NCI-H2171 (cell line): ENCODE data around the gene DAO.

Experiments
- DNase-seq: peaks from one replicate; lab custom pipeline; 2025; lab: John Stamatoyannopoulos, UW

DAO gene

GRCh38 chr12:108918960-108919642 lies 39.2 kb downstream of the DAO start:
- DNase-seq = no peak

GRCh38 chr12:108921946-108922345 lies 42.1 kb downstream of the DAO start:
- no peak for DNase-seq

GRCh38 chr12:108922918-108923317 lies 43.0 kb downstream of the DAO start:
- no peak for DNase-seq

- DNase-seq = no peak
These were observed 48.8 kb downstream of the DAO start for GRCh38 chr12:108928695-108929094.

- no peak for DNase-seq
These were observed 50.3 kb downstream of the DAO start for GRCh38 chr12:108930155-108930554.

- no peak for DNase-seq
These were observed 50.9 kb downstream of the DAO start for GRCh38 chr12:108930756-108931155.

GRCh38 chr12:108933949-108934348 lies 54.1 kb downstream of the DAO start:
- no peak for DNase-seq

GRCh38 chr12:108935159-108935763 lies 55.4 kb downstream of the DAO start:
- DNase-seq = no peak

- no peak for DNase-seq
These were observed 58.5 kb downstream of the DAO start for GRCh38 chr12:108938247-108938924.

- DNase-seq = no peak
These were observed 59.7 kb downstream of the DAO start for GRCh38 chr12:108939594-108939993.

- DNase-seq = no peak
These were observed 60.2 kb downstream of the DAO start for GRCh38 chr12:108940138-108940537.

GRCh38 chr12:108947097-108947496 lies 67.2 kb downstream of the DAO start:
- DNase-seq = no peak

GRCh38 chr12:108948367-108948766 lies 68.5 kb downstream of the DAO start:
- no peak for DNase-seq

- no peak for DNase-seq
These were observed 70.1 kb downstream of the DAO start for GRCh38 chr12:108949976-108950375.
